ENCODE measurements around the gene WDR27.

The WDR27 gene

DNA sequence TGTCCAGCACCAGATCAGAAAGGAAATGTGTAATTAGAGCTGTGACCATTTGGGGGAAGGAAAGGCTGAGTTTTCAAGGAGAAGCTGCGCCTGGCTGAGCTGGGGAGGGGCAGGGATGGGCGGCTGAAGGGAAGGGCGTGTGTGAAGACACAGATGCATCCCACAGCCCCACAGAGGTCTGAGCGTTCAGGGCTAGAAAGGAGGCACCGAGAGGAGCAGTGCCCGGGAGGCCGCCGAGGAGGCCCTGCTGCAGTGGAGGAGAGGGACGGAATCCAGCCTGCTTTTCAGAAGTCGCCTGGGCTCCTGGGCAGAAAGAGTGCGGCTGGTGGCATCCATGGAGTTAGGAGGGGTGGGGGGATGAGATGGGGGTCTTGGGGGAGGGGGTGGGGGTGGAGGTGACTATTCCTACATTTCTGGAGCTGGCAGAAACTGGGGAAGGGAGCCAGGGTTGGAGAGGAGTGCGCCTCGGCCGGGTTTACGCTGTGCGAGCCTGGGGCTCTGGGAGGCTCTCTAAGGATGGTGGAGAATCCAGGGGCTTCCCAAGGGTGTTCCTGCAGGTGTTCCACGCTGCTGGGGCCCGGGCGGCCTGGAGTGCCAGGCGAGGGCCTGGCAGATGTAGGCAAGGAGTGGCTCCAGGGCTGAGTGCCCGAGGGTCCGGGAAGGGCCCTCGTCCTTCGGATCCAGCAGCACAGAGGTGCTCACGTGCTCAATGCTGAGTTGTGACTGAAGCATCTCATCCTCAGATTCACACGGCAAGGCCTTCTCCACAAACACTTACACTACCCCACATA lies 41.8 kb downstream of the WDR27 start:
- no peak overlapping the region for H3K4me3 ChIP-seq (ENCODE audit: low read depth, low read length)
- TF ChIP-seq, protein P1, sequence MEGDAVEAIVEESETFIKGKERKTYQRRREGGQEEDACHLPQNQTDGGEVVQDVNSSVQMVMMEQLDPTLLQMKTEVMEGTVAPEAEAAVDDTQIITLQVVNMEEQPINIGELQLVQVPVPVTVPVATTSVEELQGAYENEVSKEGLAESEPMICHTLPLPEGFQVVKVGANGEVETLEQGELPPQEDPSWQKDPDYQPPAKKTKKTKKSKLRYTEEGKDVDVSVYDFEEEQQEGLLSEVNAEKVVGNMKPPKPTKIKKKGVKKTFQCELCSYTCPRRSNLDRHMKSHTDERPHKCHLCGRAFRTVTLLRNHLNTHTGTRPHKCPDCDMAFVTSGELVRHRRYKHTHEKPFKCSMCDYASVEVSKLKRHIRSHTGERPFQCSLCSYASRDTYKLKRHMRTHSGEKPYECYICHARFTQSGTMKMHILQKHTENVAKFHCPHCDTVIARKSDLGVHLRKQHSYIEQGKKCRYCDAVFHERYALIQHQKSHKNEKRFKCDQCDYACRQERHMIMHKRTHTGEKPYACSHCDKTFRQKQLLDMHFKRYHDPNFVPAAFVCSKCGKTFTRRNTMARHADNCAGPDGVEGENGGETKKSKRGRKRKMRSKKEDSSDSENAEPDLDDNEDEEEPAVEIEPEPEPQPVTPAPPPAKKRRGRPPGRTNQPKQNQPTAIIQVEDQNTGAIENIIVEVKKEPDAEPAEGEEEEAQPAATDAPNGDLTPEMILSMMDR (IDR thresholded peaks at IDR 0.05; ENCODE audit: control insufficient read depth, extremely low read depth, insufficient read depth) = no peak
- DNase-seq (ENCODE audit: low read depth) = no peak

DNA sequence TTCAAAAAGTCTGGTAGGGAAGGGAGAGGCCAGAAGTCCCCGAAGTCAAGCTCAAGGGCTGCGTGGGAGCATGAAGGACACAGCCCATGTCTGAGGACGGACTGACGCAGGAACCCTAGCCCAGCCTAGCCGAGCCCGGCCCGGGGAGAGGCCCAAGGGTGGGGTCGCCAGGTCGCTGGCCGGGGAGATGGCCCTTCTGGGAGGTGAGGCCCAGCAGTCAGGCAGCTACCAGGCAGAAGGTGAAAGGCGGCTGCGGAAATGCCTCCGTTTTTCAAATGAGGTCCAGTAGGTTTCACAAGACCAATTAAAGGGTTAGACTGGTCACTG lies 44.6 kb downstream of the WDR27 start:
- TF ChIP-seq, protein P1 (IDR thresholded peaks at IDR 0.05; ENCODE audit: control insufficient read depth, extremely low read depth, insufficient read depth) = no peak
- H3K4me3 ChIP-seq (ENCODE audit: low read depth, low read length) = no peak overlapping the region
- DNase-seq (ENCODE audit: low read depth) = no peak

DNA sequence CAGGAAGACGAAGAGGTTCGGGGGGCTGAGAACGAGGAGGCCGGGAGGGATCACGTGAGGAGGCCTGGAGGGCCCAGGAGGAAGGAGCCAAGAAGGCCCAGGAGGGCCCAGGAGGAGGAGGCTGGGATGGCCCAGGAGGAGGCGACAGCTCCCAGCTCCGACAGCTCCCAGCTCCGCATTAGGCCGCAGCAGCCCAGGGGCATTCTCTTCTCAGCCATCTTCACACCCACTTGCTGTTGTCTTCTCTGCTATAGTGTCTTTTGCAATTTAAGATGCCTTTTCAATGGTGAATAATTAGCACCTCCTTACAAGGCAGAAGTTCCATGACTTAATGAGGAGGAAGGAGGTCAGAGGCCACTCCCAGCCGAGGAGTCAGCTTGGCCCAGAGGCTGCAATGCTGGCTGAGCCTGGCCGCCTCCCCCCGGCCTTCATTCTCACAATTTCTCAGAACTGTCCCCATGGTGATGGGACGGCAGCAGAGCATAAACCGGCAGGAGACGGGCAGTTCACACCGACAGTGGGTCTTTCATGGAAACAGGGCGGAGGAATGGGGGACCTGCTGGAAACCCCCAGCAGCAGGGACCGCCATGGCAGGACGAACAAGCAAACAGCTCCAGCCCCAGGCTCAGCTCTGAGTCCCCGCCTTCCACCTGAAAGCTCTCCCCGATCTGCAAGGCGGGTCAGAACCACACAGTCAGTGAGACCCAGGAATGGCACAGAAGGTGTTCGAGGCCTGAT lies 45.1 kb downstream of the WDR27 start:
- DNase-seq (ENCODE audit: low read depth) = no peak
- TF ChIP-seq, protein P1 (IDR thresholded peaks at IDR 0.05; ENCODE audit: control insufficient read depth, extremely low read depth, insufficient read depth) = no peak
- no peak overlapping the region for H3K4me3 ChIP-seq (ENCODE audit: low read depth, low read length)

DNA sequence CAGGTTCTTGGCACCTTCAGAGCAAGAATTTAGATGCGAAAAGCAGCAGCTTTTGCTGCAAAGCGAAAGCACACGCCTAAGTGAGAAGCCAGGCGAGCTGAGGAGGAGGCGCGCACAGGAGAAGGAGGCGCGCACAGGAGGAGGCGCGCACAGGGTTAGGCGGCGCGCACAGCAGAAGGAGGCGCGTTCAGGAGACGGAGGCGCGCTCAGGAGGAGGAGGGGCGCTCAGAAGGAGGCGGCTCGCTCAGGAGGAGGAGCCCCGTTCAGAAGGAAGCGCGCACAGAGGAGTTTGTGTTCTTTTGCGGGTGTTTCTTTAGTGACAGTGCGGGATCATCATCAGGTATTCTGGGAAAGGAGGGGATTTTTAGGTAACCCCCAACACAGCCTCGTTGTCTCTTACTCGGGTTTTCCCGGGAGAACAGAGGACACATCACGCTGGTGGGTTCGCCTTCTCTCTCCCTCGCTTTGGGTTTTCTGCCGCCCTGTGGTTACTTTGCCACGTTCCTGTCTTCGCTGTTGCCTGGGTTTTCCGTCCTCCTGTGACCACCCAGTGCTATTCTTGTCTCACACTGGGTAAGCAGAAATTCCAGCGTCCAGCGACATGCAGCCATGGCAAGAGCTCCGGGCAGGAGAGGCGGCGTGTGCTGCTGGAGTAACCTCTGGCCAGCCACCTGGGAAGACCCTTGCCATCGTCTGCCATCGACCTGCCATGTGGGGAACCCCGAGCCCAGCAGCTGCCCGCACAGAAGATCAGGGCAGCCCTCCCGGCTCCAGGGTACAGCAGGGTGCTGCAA lies 47.0 kb downstream of the WDR27 start:
- peak; percentile 56 for DNase-seq (ENCODE audit: low read depth)
- TF ChIP-seq, protein P1 (IDR thresholded peaks at IDR 0.05; ENCODE audit: control insufficient read depth, extremely low read depth, insufficient read depth) = peak; percentile 52
- H3K4me3 ChIP-seq (ENCODE audit: low read depth, low read length) = peak overlapping the region; percentile 66

DNA sequence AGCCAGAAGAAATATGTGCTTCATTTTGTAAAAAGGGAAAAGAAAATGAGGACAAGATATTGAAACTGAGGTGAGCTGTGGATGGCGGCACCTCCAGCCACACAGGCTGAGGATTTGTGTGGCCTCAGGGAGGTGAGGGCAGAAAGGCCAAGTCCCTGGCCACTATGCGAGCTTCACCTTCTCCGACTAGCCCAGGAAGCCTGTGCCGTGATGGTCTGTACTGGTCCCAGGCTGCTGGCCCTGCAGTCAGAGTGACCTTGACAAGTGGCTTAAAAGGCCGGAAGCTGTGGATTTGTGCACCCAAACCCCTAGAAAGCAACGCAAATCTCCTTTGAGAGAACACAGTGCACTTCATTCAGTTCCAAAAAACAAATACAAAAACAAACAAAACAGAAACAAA lies 48.1 kb downstream of the WDR27 start:
- H3K4me3 ChIP-seq (ENCODE audit: low read depth, low read length) = peak overlapping the region; percentile 66; the same call in 1 of the 2 replicates
- no peak for DNase-seq (ENCODE audit: low read depth)
- TF ChIP-seq, protein P1 (IDR thresholded peaks at IDR 0.05; ENCODE audit: control insufficient read depth, extremely low read depth, insufficient read depth) = no peak

DNA sequence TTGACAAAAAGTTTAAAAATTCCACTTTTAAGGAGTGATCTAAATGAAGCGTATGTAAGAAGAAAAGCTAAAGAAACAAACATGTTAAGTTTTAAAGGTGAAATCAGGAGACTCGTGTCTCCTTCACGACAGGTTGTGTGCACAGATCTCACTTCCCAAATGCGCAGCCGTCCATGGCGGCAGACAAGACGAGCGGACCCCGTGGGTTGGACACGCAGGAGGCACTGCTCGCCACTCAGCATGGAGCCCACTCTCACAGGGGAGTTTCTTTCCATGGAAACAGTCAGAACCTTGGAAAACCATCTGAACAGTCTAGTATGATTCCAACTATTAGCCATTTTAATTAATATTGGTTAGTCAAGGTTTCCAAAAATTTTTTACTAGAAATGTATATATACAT lies 48.9 kb downstream of the WDR27 start:
- no peak for DNase-seq (ENCODE audit: low read depth)
- TF ChIP-seq, protein P1 (IDR thresholded peaks at IDR 0.05; ENCODE audit: control insufficient read depth, extremely low read depth, insufficient read depth) = no peak

More for the DNA sequence above, 48.9 kb downstream of the WDR27 start:
- H3K4me3 ChIP-seq (ENCODE audit: low read depth, low read length) = no peak overlapping the region
